Measurements from ENCODE around the gene THRA. TPM values are rescaled to one million over a fixed set of nuclear protein-coding genes. Genes with fewer than 3 reads are reported as not detected.

Gene THRA
- total and polyA plus RNA-seq, 9 of the 15 experiments (the other 6 are each of a cell fraction or from before 2014, with no cell fraction given): 0.34 to 23.4 (median 12.7) TPM

GRCh38 chr17:40122999-40123810, 60.4 kb downstream of the THRA start (continued):
- TF ChIP-seq TCF15 (CRISPR knock-in tag; IDR thresholded peaks at IDR 0.05) (no peak), ARHGAP35 (IDR thresholded peaks at IDR 0.05; ENCODE audit: partially characterized antibody) (no peak), FUS (optimal IDR thresholded peaks at IDR 0.05; ENCODE audit: low read depth, low read length) (no peak), HMG20B (CRISPR knock-in tag; IDR thresholded peaks at IDR 0.05) (no peak), ZNF76 (CRISPR knock-in tag; IDR thresholded peaks at IDR 0.05; ENCODE audit: borderline replicate concordance) (no peak), ZNF609 (CRISPR knock-in tag; IDR thresholded peaks at IDR 0.05; ENCODE audit: borderline replicate concordance) (no peak), REST (IDR thresholded peaks at IDR 0.05; ENCODE audit: borderline replicate concordance) (no peak), REST (CRISPR knock-in tag; IDR thresholded peaks at IDR 0.05; ENCODE audit: low read depth) (no peak), CHD2 (IDR thresholded peaks at IDR 0.05; ENCODE audit: low read depth, low read length) (no peak), ZNF124 (CRISPR knock-in tag; IDR thresholded peaks at IDR 0.05) (no peak), FOXO4 (CRISPR knock-in tag; IDR thresholded peaks at IDR 0.05) (no peak), CBX1 (IDR thresholded peaks at IDR 0.05; ENCODE audit: low read depth) (no peak)

Measured in K562 (cell line).